Cardiac fibroblast (primary cell): ENCODE data around the gene JAKMIP1.

ENCODE experiments used
- DNase-seq, 2 donors: peaks; one replicate each; pipeline versions ENCODE4 v3.0.0 to v3.0.0-alpha.2; 2010; ENCODE audit warnings: low read depth in 2 of 2
- H3K4me3 ChIP-seq, 2 donors: replicated peaks in 1 of 2; 1 replicate in 1 of 2; 2 replicates in 1 of 2; pipeline ENCODE4 v1.5.1; 2011; ENCODE audit warnings: low read depth in 2 of 2, low read length in 2 of 2, mild to moderate bottlenecking in 2 of 2, moderate library complexity in 1 of 2
- TF ChIP-seq, protein P1 (sequence below): IDR thresholded peaks from one replicate; pipeline ENCODE4 v1.5.1; 2011; ENCODE audit warnings: low read depth, mild to moderate bottlenecking, low read length, inconsistent platforms

Gene JAKMIP1

DNA sequence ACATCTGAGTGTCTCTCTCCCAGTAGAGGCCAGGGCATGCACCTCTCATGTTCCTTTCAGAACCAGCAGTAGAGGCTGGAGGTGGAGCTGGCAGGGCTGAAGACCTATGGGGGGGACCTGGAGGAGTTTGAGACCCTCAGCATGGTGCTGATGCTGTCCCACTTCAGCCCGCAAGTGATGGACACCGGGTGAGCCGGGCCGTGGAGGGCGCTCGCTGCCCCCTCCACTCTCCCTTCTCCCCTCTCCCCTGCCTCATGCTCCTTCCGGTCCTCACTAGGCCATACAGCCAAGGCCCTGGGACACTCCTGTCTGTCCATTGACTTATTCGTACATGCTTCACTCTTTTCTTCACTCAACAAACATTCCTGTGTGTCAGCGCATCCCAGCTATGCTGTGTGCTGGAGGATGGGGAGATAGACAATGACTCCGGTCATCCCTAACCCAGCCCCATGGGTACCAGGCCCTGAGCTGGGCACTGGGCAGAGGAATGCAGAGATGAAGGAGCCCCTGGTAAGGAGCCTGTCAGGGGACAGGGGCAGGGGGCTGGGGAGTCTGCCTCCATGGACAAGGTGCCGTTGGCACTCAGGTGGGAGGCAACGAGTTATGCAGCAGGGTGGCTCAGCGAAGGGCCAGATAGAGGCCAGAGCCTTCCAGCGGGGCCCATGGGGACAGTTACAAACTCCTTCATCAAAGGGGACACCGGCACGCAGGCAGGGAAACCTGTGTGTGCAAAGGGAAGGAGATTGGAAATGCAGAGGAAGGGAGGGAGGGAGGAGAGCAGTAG, 40.9 kb upstream of the JAKMIP1 start:
- no peak for DNase-seq
- TF ChIP-seq, protein P1, sequence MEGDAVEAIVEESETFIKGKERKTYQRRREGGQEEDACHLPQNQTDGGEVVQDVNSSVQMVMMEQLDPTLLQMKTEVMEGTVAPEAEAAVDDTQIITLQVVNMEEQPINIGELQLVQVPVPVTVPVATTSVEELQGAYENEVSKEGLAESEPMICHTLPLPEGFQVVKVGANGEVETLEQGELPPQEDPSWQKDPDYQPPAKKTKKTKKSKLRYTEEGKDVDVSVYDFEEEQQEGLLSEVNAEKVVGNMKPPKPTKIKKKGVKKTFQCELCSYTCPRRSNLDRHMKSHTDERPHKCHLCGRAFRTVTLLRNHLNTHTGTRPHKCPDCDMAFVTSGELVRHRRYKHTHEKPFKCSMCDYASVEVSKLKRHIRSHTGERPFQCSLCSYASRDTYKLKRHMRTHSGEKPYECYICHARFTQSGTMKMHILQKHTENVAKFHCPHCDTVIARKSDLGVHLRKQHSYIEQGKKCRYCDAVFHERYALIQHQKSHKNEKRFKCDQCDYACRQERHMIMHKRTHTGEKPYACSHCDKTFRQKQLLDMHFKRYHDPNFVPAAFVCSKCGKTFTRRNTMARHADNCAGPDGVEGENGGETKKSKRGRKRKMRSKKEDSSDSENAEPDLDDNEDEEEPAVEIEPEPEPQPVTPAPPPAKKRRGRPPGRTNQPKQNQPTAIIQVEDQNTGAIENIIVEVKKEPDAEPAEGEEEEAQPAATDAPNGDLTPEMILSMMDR, result no peak
- H3K4me3 ChIP-seq, result no peak overlapping the region

- TF ChIP-seq, protein P1, result no peak
- DNase-seq, result no peak
- H3K4me3 ChIP-seq, result no peak overlapping the region
These were observed 39.6 kb upstream of the JAKMIP1 start for GRCh38 chr4:6239968-6240367.

DNA sequence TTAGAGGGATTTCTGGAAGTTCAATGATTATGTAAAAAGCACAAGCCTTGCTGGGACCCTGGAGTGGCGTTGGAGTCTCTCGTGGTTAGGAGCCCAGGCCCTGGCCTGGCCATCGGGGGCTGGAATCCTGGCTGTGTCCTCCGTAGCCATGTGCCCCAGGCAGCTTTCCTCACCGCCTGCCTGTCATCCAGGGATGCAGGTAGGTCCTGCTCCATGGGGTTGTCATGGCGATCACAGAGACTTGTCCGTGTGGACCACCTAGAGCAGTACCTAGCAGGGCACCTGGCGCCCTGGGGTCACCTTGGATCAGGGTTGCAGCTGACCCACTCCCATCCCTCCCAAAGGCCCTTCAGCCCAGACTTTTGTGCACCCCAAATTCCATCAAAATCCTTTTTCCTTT, 39.1 kb upstream of the JAKMIP1 start:
- DNase-seq, result no peak
- no peak overlapping the region for H3K4me3 ChIP-seq
- TF ChIP-seq, protein P1, result no peak

DNA sequence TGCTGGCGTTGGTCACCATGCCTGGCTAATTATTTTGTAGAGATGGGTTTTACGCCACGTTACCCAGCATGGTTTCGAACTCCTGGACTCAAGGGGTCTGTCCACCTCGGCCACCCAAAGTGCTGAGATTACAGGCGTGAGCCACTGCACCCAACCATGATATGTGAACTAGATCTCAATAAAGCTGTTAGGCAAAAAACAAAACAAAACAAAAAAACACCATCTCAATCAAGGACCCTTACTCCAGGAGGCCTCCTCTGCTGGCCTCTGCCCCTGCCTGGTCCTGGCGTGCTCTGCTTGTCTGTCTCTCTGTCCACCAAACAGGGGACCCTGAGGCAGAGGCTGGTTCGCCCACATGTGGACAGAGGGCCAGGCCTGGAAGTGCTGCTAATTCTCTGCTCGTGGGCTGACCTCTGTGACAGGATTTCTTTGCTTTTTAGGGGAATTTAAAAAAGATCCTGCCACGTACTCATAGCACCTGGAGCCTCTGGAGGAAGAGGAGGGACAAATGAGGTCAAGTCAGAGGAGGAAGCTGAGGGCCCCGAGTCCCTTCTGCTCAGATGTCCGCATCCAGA, 36.6 kb upstream of the JAKMIP1 start:
- H3K4me3 ChIP-seq, result no peak overlapping the region
- TF ChIP-seq, protein P1, result no peak
- no peak for DNase-seq

- TF ChIP-seq, protein P1, result no peak
- no peak overlapping the region for H3K4me3 ChIP-seq
- no peak for DNase-seq
These were observed 35.7 kb upstream of the JAKMIP1 start for GRCh38 chr4:6235901-6236640.

GRCh38 chr4:6235012-6235411, 34.7 kb upstream of the JAKMIP1 start:
- H3K4me3 ChIP-seq, result no peak overlapping the region
- DNase-seq, result no peak
- TF ChIP-seq, protein P1, result no peak
